Keratinocyte (primary cell): ENCODE measurements around the gene ADRA1B.

ENCODE experiments used
- CTCF ChIP-seq, 3 experiments: IDR thresholded peaks in 1 of 3; conservative IDR thresholded peaks in 1 of 3; optimal IDR thresholded peaks in 1 of 3; 2 replicates in 2 of 3; 3 replicates in 1 of 3; pipeline versions ENCODE3 to v1.5.1; 2011; ENCODE audit warnings: low read length in 3 of 3, mild to moderate bottlenecking in 3 of 3, moderate library complexity in 2 of 3, control low read depth in 1 of 3, inconsistent platforms in 1 of 3; ENCODE audit not compliant: insufficient read depth in 2 of 3; ENCODE audit errors: extremely low read depth in 1 of 3
- EZH2 ChIP-seq: IDR thresholded peaks from one replicate; pipeline ENCODE4 v1.6.1; 2012; ENCODE audit warnings: inconsistent platforms, mild to moderate bottlenecking, low read length, moderate library complexity

- no peak for TF ChIP-seq CTCF (optimal IDR thresholded peaks at IDR 0.05 in 1 of 3, IDR thresholded peaks at IDR 0.05 in 1 of 3, conservative IDR thresholded peaks at IDR 0.05 in 1 of 3; ENCODE audit: extremely low read depth in 1 of 3, insufficient read depth in 2 of 3, low read length in 3 of 3)
- no peak for TF ChIP-seq EZH2
These were observed 5.4 kb upstream of the ADRA1B start for GRCh38 chr5:159910843-159911229.
